MM.1S (cell line): Measurements from ENCODE around the gene CDC5L.

Source experiments
- DNase-seq: peaks from one replicate; pipeline ENCODE4 v3.0.0-alpha.2; 2015
- H2AFZ ChIP-seq: fragments of 300-600 bp; sonication (generic); 2 replicates; pipeline ENCODE4 v1.6.0; 2016; ENCODE audit warnings: antibody characterized with exemption, low read length
- H3F3A ChIP-seq: fragments of 300-600 bp; sonication (generic); 2 replicates; pipeline ENCODE4 v1.6.1; 2016; ENCODE audit warnings: mild to moderate bottlenecking, antibody characterized with exemption, low read length, moderate library complexity, mixed read lengths; ENCODE audit not compliant: insufficient read depth
- H3K27ac ChIP-seq: fragments of 300-600 bp; sonication (generic); 2 replicates; pipeline ENCODE4 v1.5.1; 2016; ENCODE audit warnings: mild to moderate bottlenecking, low read length
- H3K27me3 ChIP-seq: fragments of 300-600 bp; sonication (generic); replicated peaks from 2 replicates; pipeline ENCODE4 v1.6.0; 2016; ENCODE audit warnings: low read length; ENCODE audit not compliant: insufficient read depth
- H3K36me3 ChIP-seq: fragments of 300-600 bp; sonication (generic); replicated peaks from 2 replicates; pipeline ENCODE4 v1.6.1; 2016; ENCODE audit warnings: mild to moderate bottlenecking, low read length, mixed read lengths; ENCODE audit not compliant: insufficient read depth
- H3K4me1 ChIP-seq: fragments of 300-600 bp; sonication (generic); 2 replicates; pipeline ENCODE4 v1.6.1; 2016; ENCODE audit warnings: low read length, mixed read lengths
- H3K4me2 ChIP-seq: fragments of 300-600 bp; sonication (generic); 2 replicates; pipeline ENCODE4 v1.6.0; 2016; ENCODE audit warnings: low read depth, low read length
- H3K4me3 ChIP-seq: fragments of 300-600 bp; sonication (generic); 2 replicates; pipeline ENCODE4 v1.5.1; 2016; ENCODE audit warnings: low read length, mixed read lengths
- H3K79me2 ChIP-seq: fragments of 300-600 bp; sonication (generic); 2 replicates; pipeline ENCODE4 v1.6.1; 2016; ENCODE audit warnings: mixed run types, low read length, mixed read lengths
- H3K9ac ChIP-seq: fragments of 300-600 bp; sonication (generic); 2 replicates; pipeline ENCODE4 v1.6.1; 2016; ENCODE audit warnings: low read length, mixed read lengths
- H3K9me2 ChIP-seq: fragments of 300-600 bp; sonication (generic); replicated peaks from 2 replicates; pipeline ENCODE4 v1.6.1; 2016; ENCODE audit warnings: mild to moderate bottlenecking, low read length, mixed read lengths; ENCODE audit not compliant: insufficient read depth
- H3K9me3 ChIP-seq: fragments of 300-600 bp; sonication (generic); replicated peaks from 2 replicates; pipeline ENCODE4 v1.6.1; 2016; ENCODE audit warnings: mild to moderate bottlenecking, low read length, mixed read lengths; ENCODE audit not compliant: insufficient read depth
- H4K20me1 ChIP-seq: fragments of 300-600 bp; sonication (generic); 2 replicates; pipeline ENCODE4 v1.6.1; 2016; ENCODE audit warnings: mild to moderate bottlenecking, low read length, moderate library complexity, mixed read lengths; ENCODE audit not compliant: insufficient read depth
- CTCF ChIP-seq: fragments of 300-600 bp; sonication (generic); IDR thresholded peaks from 2 replicates; pipeline ENCODE4 v1.5.1; 2016; ENCODE audit warnings: antibody characterized with exemption, low read length, mixed read lengths
- EZH2 ChIP-seq: fragments of 300-600 bp; sonication (generic); optimal IDR thresholded peaks from 2 replicates; pipeline ENCODE3; 2017; ENCODE audit warnings: low read depth, mild to moderate bottlenecking, antibody characterized with exemption, low read length, mixed read lengths
- EZH2phosphoT487 ChIP-seq: fragments of 300-600 bp; sonication (generic); IDR thresholded peaks from 2 replicates; pipeline ENCODE4 v1.6.1; 2018; ENCODE audit warnings: antibody characterized with exemption, low read length

CDC5L gene

DNA sequence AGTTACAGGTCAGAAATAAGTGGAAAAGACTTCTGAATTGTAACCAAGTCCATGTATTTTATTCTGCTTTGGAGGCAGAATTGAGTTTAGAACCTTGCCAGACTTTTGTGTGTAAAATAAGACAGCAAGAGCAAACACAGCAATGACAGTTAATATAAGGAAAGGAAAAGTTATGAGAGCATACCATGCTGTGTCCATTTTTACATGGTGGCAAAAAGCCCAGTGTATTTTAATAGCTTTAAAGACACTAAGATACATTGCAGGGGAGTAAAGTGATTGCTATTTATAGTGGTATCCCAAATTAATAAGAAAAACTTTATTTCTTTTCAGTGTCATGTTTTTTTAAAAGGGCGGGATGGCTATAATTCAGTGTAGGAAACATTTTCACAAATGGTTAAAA lies 45.2 kb downstream of the CDC5L start:
- Histone ChIP-seq H3K9ac (no peak overlapping the region), H3K4me3 (no peak overlapping the region), H2AFZ (no peak overlapping the region), H3K27me3 (no peaks in the 10 kb centered on the region), H3F3A (no peaks in the 10 kb centered on the region; the same call in 1 of the 2 replicates), H3K9me2 (no peaks in the 10 kb centered on the region), H3K79me2 (peaks cover 14% of the 10 kb centered on the region), H3K9me3 (no peaks in the 10 kb centered on the region), H4K20me1 (peaks cover 9% of the 10 kb centered on the region; the same call in 1 of the 2 replicates), H3K4me2 (no peak overlapping the region), H3K4me1 (peaks cover 5% of the 10 kb centered on the region), H3K27ac (no peak overlapping the region), H3K36me3 (no peaks in the 10 kb centered on the region; the same call in 1 of the 2 replicates)
- no peak for DNase-seq
- TF ChIP-seq CTCF (no peak), EZH2phosphoT487 (no peak), EZH2 (no peak)

GRCh38 chr6:44435500-44435899 lies 48.0 kb downstream of the CDC5L start:
- Histone ChIP-seq H2AFZ (no peak overlapping the region), H3F3A (no peaks in the 10 kb centered on the region), H4K20me1 (peaks cover 9% of the 10 kb centered on the region; the same call in 1 of the 2 replicates), H3K9ac (no peak overlapping the region), H3K9me2 (no peaks in the 10 kb centered on the region), H3K9me3 (no peaks in the 10 kb centered on the region), H3K27ac (no peak overlapping the region), H3K79me2 (peaks cover 18% of the 10 kb centered on the region), H3K36me3 (no peaks in the 10 kb centered on the region; the same call in 1 of the 2 replicates), H3K4me3 (no peak overlapping the region), H3K4me1 (no peaks in the 10 kb centered on the region), H3K27me3 (no peaks in the 10 kb centered on the region), H3K4me2 (no peak overlapping the region)
- TF ChIP-seq EZH2 (no peak), EZH2phosphoT487 (no peak), CTCF (no peak)
- no peak for DNase-seq

DNA sequence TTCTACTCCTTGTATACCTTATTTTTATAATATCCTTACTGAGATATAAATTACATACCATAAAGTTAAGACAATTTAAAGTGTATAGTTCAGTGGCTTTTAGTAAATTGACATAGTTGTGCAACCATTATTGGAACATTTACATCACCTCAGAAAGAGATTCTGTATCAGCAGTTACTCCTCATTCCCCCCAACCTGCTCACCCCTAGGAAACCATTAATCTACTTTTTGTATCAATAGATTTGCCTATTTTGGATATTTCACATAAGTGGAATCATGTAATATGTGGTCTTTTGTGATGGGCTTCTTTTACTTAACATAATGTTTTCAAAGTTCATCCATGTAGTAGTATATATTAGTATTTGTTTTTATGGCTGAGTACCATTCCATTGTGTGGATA lies 51.3 kb downstream of the CDC5L start:
- no peak for DNase-seq
- Histone ChIP-seq H3K4me3 (no peak overlapping the region), H3K4me1 (no peaks in the 10 kb centered on the region), H3K9me3 (no peaks in the 10 kb centered on the region), H2AFZ (no peak overlapping the region), H3K36me3 (no peaks in the 10 kb centered on the region; the same call in 1 of the 2 replicates), H3K9ac (no peak overlapping the region), H3K27ac (no peak overlapping the region), H3K27me3 (no peaks in the 10 kb centered on the region), H4K20me1 (no peaks in the 10 kb centered on the region), H3K9me2 (no peaks in the 10 kb centered on the region), H3K4me2 (no peak overlapping the region), H3K79me2 (peaks cover 11% of the 10 kb centered on the region), H3F3A (no peaks in the 10 kb centered on the region)
- no peak for TF ChIP-seq CTCF
- TF ChIP-seq EZH2: no peak
- TF ChIP-seq EZH2phosphoT487: no peak
